Measurements from ENCODE around the gene RGS7BP.

DNA sequence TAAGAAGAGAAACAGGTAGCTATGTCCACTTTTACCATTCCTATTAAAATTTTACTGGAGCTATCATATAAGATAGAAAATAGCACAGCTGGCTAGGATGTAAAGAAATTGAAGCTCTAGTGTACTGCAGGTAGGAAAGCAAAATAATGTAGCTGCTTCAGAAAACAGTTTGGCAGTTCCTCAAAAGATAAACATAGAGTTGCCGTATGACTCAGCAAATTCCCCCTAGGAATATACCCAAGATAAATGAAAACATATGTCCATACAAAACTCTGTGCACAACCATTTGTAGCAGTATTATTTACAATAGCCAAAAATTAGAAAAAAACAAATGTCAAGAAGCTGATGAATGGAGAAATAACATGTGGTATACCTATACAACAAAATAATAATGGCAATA lies 119.9 kb downstream of the RGS7BP start:
- TF ChIP-seq, protein P1, sequence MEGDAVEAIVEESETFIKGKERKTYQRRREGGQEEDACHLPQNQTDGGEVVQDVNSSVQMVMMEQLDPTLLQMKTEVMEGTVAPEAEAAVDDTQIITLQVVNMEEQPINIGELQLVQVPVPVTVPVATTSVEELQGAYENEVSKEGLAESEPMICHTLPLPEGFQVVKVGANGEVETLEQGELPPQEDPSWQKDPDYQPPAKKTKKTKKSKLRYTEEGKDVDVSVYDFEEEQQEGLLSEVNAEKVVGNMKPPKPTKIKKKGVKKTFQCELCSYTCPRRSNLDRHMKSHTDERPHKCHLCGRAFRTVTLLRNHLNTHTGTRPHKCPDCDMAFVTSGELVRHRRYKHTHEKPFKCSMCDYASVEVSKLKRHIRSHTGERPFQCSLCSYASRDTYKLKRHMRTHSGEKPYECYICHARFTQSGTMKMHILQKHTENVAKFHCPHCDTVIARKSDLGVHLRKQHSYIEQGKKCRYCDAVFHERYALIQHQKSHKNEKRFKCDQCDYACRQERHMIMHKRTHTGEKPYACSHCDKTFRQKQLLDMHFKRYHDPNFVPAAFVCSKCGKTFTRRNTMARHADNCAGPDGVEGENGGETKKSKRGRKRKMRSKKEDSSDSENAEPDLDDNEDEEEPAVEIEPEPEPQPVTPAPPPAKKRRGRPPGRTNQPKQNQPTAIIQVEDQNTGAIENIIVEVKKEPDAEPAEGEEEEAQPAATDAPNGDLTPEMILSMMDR (IDR thresholded peaks at IDR 0.05): no peak
- TF ChIP-seq POLR2A (IDR thresholded peaks at IDR 0.05): no peak
